GM19035 (cell line): ENCODE data around the gene RASSF3.
"Not testable (repeated sequence)": the region's sequence is repeated elsewhere in the genome, so short reads cannot be mapped to it uniquely, and the experiment has no call there.

Experiments
- ATAC-seq: cut with Tn5 transposase; IDR thresholded peaks from one replicate; pipeline ENCODE4 v1.9.1; 2021; ENCODE audit not compliant: unreplicated experiment

RASSF3 gene

GRCh38 chr12:64595863-64596793 is 14.2 kb upstream of the RASSF3 start:
- no peak for ATAC-seq

GRCh38 chr12:64598831-64599230 is 11.5 kb upstream of the RASSF3 start:
- no peak for ATAC-seq

- no peak for ATAC-seq
These were observed 10.1 kb upstream of the RASSF3 start for GRCh38 chr12:64600164-64600561.

- no peak for ATAC-seq
These were observed 7.0 kb upstream of the RASSF3 start for GRCh38 chr12:64603183-64603841.

GRCh38 chr12:64608901-64609535 is 1.3 kb upstream of the RASSF3 start:
- ATAC-seq = peak; percentile 21

- no peak for ATAC-seq
These were observed 688 bp upstream of the RASSF3 start for GRCh38 chr12:64609536-64610078.

- ATAC-seq = peak; percentile 54
These were observed 505 bp downstream of the RASSF3 start for GRCh38 chr12:64610660-64611340.

- ATAC-seq = no peak
These were observed 1.3 kb downstream of the RASSF3 start for GRCh38 chr12:64611341-64612284.

GRCh38 chr12:64612843-64613242 is 2.5 kb downstream of the RASSF3 start:
- ATAC-seq = no peak

- ATAC-seq = not testable (repeated sequence)
These were observed 3.6 kb downstream of the RASSF3 start for GRCh38 chr12:64613775-64614398.

GRCh38 chr12:64616201-64616600 is 5.9 kb downstream of the RASSF3 start:
- no peak for ATAC-seq

GRCh38 chr12:64618953-64619590 is 8.8 kb downstream of the RASSF3 start:
- peak; percentile 33 for ATAC-seq

- ATAC-seq = peak; percentile 75
These were observed 11.1 kb downstream of the RASSF3 start for GRCh38 chr12:64621257-64621942.

GRCh38 chr12:64624035-64624434 is 13.7 kb downstream of the RASSF3 start:
- no peak for ATAC-seq

- peak; percentile 61 for ATAC-seq
These were observed 15.2 kb downstream of the RASSF3 start for GRCh38 chr12:64625243-64626077.

GRCh38 chr12:64626588-64626987 is 16.3 kb downstream of the RASSF3 start:
- ATAC-seq = not testable (repeated sequence)

- no peak for ATAC-seq
These were observed 17.5 kb downstream of the RASSF3 start for GRCh38 chr12:64627771-64628170.
